Dendritic cell treated with granulocyte-macrophage colony-stimulating factor and Interleukin-4, amounts not matched to agents 40 ng/mL and 50 ng/mL, for 4 days (primary cell): ENCODE measurements around the gene MRPL43.

Source experiments
- H3K27ac Mint-ChIP-seq: one replicate; pipeline ENCODE4 v1.8.0; 2022; ENCODE audit warnings: mild to moderate bottlenecking, mixed read lengths
- H3K27me3 Mint-ChIP-seq: one replicate; pipeline ENCODE4 v1.8.0; 2022; ENCODE audit warnings: mild to moderate bottlenecking, mixed read lengths
- H3K36me3 Mint-ChIP-seq: one replicate; pipeline ENCODE4 v1.8.0; 2022; ENCODE audit warnings: low read depth, mixed read lengths
- H3K4me1 Mint-ChIP-seq: one replicate; pipeline ENCODE4 v1.8.0; 2022; ENCODE audit warnings: low read depth, mixed read lengths
- H3K4me3 Mint-ChIP-seq: one replicate; pipeline ENCODE4 v1.8.0; 2022; ENCODE audit warnings: mild to moderate bottlenecking, moderate library complexity, mixed read lengths
- H3K9me3 Mint-ChIP-seq: one replicate; pipeline ENCODE4 v1.8.0; 2022; ENCODE audit warnings: mixed read lengths
- intact Hi-C: fragments of 100-400 bp; cut with micrococcal nuclease; formaldehyde crosslinking; loops from one replicate; pipeline ENCODE4 v1.15.0; 2022

MRPL43 gene

DNA sequence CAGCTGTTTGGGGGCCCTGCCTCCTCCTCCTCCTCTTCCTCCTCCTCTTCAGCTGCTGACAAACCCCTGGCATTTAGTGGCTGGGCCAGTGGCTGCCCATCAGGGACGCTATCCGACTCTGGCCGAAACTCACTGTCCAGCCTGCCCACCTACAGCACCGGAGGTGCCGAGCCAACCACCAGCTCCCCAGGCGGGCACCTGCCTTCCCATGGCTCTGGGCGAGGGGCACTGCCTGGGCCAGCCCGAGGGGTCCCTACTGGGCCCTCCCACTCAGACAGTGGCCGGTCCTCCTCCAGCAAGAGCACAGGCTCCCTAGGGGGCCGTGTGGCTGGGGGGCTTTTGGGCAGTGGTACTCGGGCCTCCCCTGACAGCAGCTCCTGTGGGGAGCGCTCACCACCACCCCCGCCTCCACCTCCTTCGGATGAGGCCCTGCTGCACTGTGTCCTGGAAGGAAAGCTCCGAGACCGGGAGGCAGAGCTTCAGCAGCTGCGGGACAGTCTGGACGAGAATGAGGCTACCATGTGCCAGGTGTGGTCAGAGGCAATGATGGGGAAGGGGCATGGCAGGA is 16.4 kb upstream of the MRPL43 start:
- H3K4me3 Mint-ChIP-seq = no peak overlapping the region

DNA sequence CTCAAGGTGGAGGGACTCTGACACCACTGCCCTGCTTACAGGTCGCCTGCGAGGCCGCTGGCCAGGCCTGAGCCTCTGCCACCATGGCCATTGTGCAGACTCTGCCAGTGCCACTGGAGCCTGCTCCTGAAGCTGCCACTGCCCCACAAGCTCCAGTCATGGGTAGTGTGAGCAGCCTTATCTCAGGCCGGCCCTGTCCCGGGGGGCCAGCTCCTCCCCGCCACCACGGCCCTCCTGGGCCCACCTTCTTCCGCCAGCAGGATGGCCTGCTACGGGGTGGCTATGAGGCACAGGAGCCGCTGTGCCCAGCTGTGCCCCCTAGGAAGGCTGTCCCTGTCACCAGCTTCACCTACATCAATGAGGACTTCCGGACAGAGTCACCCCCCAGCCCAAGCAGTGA is 15.2 kb upstream of the MRPL43 start:
- peaks cover 66% of the 10 kb centered on the region for H3K36me3 Mint-ChIP-seq
- intact Hi-C loops = no loop called here

More for the DNA sequence above, 16.4 kb upstream of the MRPL43 start:
- Mint-ChIP-seq H3K4me1 (peaks cover 28% of the 10 kb centered on the region), H3K36me3 (peaks cover 61% of the 10 kb centered on the region), H3K27me3 (peaks cover 7% of the 10 kb centered on the region), H3K27ac (no peak overlapping the region), H3K9me3 (no peaks in the 10 kb centered on the region)
- intact Hi-C loops = no loop called here

DNA sequence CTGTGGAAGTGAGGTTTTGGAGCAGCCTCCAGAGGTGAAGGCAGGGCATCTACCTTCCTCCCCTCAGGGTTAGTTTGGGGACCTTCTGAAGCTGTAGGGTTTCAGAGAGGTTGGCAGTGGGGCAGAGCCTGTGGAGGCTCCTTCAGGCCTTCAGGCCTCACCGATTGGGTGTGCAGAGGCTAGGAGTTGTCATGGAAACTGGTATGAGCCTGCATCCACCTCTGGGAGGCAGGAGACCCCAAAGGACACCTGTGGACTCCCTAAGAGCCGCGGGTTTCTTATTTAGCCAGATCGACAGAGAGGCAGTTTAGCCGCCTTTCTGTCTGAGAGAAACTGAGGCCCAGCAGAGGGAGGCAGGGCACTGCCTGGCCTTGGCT is 14.3 kb upstream of the MRPL43 start:
- Mint-ChIP-seq H3K27ac (peak overlapping the region; percentile 71), H3K4me1 (peaks cover 41% of the 10 kb centered on the region), H3K27me3 (peaks cover 7% of the 10 kb centered on the region), H3K4me3 (no peak overlapping the region), H3K9me3 (no peaks in the 10 kb centered on the region), H3K36me3 (peaks cover 64% of the 10 kb centered on the region)
- intact Hi-C loops = no loop called here

More for the DNA sequence above, 15.2 kb upstream of the MRPL43 start:
- Mint-ChIP-seq H3K4me1 (peaks cover 39% of the 10 kb centered on the region), H3K27ac (no peak overlapping the region), H3K27me3 (peaks cover 7% of the 10 kb centered on the region), H3K4me3 (no peak overlapping the region), H3K9me3 (no peaks in the 10 kb centered on the region)

DNA sequence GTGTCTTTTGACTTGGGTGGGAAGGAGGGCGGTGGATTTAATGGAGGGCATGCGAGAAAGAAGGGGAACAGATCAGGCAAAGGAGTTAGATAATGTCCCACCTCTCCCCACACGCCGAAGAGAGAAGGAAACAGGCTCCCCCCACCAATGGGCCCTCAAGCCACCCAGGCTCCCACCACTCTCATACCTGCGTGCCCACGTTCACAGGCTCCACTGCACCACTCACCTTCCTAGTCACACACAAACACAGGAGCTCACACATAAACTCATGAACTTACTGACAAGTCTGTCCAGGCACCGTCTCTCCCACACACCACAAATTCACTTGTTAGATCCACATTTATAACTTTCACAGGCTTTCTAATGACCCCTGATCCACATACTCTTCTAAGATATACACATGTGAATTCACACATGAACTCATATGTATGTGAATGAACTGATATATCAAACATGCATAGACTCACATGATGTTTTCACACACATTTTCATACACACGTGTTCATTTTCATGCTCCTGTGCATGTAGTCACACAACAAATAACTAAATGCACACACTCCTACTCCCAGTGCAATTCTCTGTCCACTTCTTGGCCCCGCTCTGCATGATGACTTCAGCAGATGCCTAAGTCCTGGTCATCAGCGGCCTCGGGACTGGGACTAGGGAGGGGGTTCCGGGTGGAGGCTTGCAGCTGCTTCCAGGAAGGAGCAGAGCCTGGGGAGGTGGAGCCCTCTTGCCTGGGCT is 13.8 kb upstream of the MRPL43 start:
- Mint-ChIP-seq H3K36me3 (peaks cover 58% of the 10 kb centered on the region), H3K27me3 (peaks cover 7% of the 10 kb centered on the region)
- intact Hi-C loops = no loop called here

DNA sequence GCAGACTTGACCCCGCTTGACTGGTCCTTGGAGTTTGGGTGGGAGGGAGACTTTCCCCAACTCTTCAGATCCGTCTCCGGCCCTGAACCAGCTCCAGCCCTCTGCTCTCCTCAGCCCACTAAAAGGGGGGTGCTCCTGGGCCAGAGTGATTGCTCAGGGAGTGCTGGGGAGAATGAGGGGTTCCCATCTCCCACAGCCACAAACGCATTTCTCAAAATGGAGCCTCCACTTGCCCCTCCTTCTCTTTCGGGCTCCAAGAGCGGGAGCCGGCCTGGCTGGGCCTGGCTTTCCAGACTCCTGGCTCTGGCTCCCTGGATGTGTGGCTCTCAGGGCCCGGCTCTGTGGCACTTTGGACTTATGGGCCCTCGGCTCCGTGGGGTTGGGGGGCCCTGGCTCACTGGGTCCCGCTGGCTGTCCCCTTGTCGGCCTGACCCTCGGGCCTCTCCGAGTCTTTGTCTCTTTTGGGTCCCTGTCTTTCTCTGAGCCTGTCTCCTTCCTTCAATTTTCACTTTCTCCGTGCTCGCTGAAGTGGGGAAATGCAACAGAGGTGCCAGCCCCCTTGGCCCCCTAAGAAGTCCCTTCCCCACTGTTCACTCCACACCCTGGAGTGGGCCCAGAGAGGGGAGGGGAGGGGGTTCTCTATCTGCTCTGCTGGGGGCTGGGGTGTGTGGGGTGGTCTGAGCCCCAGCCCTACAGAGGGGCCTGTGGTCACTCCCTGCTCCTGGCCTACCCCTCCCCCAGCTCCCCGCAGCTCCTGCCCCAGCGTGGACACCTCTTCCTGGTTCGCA is 13.0 kb upstream of the MRPL43 start:
- intact Hi-C loops = no loop called here
- Mint-ChIP-seq H3K36me3 (peaks cover 51% of the 10 kb centered on the region), H3K9me3 (no peaks in the 10 kb centered on the region), H3K27me3 (peaks cover 7% of the 10 kb centered on the region), H3K4me1 (peaks cover 47% of the 10 kb centered on the region), H3K4me3 (peak overlapping the region; percentile 88), H3K27ac (peak overlapping the region; percentile 71)

More for the DNA sequence above, 13.8 kb upstream of the MRPL43 start:
- Mint-ChIP-seq H3K27ac (peak overlapping the region; percentile 71), H3K4me3 (peak overlapping the region; percentile 88), H3K9me3 (no peaks in the 10 kb centered on the region), H3K4me1 (peaks cover 47% of the 10 kb centered on the region)

DNA sequence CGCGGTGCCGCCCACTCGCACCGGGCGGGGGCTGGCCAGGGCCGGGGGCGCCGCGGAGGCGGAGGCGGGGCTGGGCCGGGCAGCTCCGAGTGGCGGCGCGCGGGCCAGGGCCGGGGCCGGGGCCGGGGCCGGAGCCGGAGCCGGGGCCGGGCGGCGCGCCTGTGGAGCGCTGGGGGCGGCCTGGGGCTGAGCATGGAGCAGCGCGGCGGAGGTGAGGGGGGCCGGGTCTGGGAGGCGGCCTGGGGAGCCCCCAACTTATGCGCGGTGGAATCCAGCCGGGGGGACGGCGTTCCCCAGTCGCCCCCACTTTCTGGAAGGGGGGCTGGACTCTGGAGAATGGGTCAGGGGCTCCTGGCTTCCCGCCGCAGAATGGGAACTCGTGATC is 12.4 kb upstream of the MRPL43 start, which contains the start of gene LZTS2:
TSS of gene LZTS2 (plus strand) at position 67 of the 385 bp plus-strand sequence. CDS start 2,731 bp downstream, outside the sequence.
- no peaks in the 10 kb centered on the region for H3K9me3 Mint-ChIP-seq
- intact Hi-C loops = loop anchor here (1.0 to 5.0 kb wide), 2 partner anchors 15 to 33 kb away; partner anchors contain the start of genes PDZD7 and SFXN3

DNA sequence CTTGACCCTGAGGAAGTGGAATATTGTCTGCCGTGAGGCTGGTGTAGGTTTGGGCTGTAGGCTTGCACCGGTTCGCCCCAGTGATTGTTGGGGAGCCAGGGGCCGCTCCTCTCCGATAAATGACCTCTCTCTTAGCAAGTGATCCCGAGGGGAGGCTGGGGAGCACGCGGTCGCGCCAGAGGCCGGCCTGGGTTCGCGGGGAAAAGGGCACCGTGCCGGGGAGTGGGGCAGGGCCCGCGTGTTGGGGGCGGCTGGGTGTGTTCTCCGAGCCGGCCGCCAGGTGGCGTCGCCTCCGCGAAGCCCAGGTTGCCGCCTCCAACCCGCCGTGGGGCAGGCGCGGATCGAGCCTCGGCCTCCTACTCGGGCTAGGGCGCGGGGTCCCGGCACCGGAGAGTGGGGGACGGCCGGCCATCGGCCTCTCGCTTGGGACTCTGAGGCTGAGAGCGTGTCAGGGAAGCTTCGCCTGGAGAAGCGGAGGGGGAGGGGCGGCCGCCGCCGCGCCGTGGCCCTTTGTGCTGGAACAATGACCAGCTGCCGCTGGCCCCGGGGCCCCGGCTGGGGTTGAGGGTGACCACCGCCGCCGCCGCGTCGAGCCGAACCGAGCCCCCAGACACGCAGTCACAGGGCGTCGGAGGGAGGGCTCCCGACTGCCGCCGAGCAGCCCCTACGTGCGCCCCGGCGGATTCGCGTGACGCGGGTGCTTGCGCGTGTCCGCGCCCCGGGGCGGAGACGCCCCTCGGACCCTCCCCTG is 11.9 kb upstream of the MRPL43 start:
- H3K4me3 Mint-ChIP-seq = peak overlapping the region; percentile 91
- peaks cover 47% of the 10 kb centered on the region for H3K4me1 Mint-ChIP-seq
- peaks cover 44% of the 10 kb centered on the region for H3K36me3 Mint-ChIP-seq
- no peaks in the 10 kb centered on the region for H3K9me3 Mint-ChIP-seq
- intact Hi-C loops = loop anchor here (1.0 to 5.0 kb wide), 2 partner anchors 15 to 33 kb away; partner anchors contain the start of genes PDZD7 and SFXN3
- H3K27me3 Mint-ChIP-seq = peaks cover 7% of the 10 kb centered on the region
- H3K27ac Mint-ChIP-seq = peak overlapping the region; percentile 71

More for the DNA sequence above, 12.4 kb upstream of the MRPL43 start, which contains the start of gene LZTS2:
- Mint-ChIP-seq H3K27me3 (peaks cover 7% of the 10 kb centered on the region), H3K27ac (peak within 1 kb of the TSS; percentile 71), H3K36me3 (peaks cover 45% of the 10 kb centered on the region), H3K4me3 (peak within 1 kb of the TSS; percentile 91), H3K4me1 (peaks cover 47% of the 10 kb centered on the region)

DNA sequence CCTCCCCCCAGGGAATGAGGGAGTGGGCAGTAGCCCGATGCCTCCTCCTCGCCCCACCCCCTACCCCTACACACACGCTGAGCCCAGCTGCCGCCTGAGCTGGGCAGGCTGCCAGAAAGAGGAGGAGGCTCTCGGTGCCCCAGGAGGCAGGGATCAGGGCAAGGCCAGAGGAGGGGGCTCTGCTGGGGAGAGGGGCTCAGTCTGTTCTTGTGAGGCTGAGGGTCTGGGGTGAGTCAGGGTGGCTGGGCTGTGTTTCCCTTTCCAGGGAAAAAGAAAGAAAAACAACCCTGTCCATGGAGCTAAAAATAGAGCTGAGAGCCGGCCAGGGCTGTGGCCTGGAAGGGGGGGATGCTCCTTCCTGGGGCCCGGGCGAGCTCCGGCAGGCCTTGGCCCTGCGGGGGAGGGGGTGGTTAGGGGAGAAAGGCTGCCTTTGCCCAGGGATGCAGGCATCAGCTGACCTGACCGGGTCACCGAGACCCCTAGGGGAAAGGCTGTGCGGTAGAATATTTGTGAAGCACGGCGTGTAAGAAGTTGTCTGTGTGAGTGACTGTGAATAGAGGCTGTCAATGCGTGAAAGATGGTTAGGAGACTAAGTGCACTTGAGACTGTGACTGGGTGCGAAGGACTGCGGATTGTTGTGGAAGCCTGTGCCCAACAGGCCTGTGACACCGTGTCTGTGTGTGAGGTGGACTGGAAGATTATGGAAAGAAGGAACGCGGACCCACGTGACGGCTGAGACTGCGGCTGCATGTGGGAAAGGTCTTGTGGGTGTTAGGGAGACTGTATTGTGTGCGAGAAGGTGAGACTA is 11.1 kb upstream of the MRPL43 start:
- intact Hi-C loops = loop anchor here (5.0 kb wide), 1 partner anchor 34 kb away; the partner anchor contains the start of genes PDZD7 and SFXN3
- Mint-ChIP-seq H3K9me3 (no peaks in the 10 kb centered on the region), H3K36me3 (peaks cover 42% of the 10 kb centered on the region), H3K4me3 (peak overlapping the region; percentile 91), H3K4me1 (peaks cover 47% of the 10 kb centered on the region), H3K27ac (peak overlapping the region; percentile 71), H3K27me3 (peaks cover 7% of the 10 kb centered on the region)

DNA sequence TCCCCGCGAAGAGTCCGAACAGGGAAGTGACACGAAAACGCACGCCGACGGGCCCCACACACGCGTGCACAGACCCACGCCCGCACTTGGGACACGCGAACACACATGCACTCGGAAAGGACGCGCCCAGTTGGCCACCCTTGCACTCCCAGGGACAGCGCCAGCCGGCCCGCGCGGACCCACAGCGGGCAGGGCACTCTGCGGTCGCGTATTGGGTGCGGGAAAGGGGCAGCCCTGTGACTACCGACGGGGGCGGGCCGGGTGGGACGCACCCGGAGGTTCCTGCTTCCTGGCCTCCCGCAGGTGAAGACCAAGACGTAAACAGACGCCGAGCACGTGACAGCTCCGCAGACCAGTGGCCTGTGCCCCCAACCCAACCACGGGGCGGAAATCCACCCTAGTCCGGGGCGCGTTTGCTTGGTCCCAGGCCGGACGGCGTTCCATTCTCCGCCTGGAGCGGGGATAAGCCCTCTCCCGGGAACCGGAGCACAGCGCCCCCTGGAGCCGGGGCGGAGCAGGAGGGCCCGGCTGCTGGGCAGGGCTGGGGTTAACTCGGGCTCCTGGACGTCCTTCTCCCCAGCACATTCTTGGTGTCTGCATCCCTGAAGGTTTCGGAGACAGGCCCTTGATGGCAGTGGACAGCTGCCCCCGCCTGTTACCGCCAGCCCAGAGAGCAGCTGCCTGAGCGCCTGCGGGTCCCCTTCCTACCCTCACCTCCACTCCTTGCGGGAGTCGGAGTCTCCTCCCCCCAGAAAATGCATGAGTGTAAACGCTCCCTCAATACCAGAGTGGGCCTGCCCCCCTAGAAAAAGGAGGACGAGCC is 10.3 kb upstream of the MRPL43 start:
- Mint-ChIP-seq H3K27ac (peak overlapping the region; percentile 71), H3K4me3 (peak overlapping the region; percentile 91), H3K36me3 (peaks cover 42% of the 10 kb centered on the region)

DNA sequence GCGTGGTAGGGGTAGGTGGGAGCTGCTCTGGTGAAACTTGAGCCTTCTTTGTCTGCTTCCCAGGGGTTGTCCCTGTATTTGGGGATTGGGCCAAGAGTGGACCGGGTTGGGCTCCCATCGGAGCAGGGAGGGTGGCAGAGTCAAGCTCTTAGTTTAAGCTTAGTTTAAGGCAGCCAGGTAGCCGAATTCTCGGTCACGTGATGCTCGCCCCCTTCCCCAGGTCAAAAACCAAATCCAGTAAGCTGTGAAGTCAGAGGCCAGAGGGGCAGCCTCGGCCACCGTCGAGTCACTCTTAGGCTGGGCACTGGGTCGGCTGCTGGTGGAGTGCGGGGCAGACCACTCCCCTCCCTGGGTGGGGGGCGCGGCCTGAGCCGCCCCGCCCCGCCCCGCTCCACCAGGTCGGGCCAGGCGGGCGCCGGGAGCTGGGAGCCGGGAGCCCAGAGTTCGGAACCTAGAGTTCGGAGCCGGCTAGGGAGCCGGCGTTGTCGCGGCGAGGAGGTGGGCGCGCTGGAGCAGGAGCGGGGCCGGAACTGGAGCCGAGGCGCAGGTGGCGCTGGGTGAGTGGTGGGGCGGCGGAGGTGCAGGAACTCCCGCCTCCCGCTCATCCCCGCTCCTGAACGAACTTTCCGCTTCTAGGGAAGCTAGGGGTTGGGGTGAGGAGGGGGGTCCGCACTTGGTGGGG is 9.5 kb upstream of the MRPL43 start:
- Mint-ChIP-seq H3K4me3 (peak overlapping the region; percentile 91), H3K27ac (peak overlapping the region; percentile 71), H3K4me1 (peaks cover 43% of the 10 kb centered on the region), H3K27me3 (peaks cover 7% of the 10 kb centered on the region), H3K9me3 (no peaks in the 10 kb centered on the region), H3K36me3 (peaks cover 43% of the 10 kb centered on the region)
- intact Hi-C loops = loop anchor here (5.0 kb wide), 1 partner anchor 35 kb away; the partner anchor contains the start of genes PDZD7 and SFXN3

More for the DNA sequence above, 10.3 kb upstream of the MRPL43 start:
- Mint-ChIP-seq H3K27me3 (peaks cover 7% of the 10 kb centered on the region), H3K9me3 (no peaks in the 10 kb centered on the region), H3K4me1 (peaks cover 47% of the 10 kb centered on the region)
- intact Hi-C loops = loop anchor here (5.0 kb wide), 1 partner anchor 35 kb away; the partner anchor contains the start of genes PDZD7 and SFXN3

DNA sequence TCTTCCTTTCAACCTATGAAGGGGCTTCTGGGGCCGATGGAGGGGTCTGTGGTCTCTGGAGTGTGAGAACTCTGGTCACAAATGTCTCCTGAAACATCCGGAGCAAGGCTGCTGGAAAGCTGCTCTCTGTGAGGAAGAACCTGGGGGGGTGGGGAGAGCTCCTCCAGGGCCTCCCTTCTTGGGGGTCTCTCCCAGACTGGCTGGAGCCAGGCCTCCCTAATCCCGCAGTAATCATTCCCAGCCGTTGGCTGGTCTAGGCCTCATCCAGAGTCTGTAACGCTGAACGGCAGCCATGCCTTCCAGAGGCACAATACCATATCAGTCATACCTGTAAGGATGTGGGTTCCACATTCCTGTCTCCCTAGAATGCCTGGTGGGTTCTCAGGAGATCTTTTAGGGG is 7.9 kb upstream of the MRPL43 start:
- Mint-ChIP-seq H3K27me3 (no peaks in the 10 kb centered on the region), H3K27ac (no peak overlapping the region), H3K4me1 (peaks cover 27% of the 10 kb centered on the region), H3K36me3 (peaks cover 45% of the 10 kb centered on the region), H3K4me3 (no peak overlapping the region), H3K9me3 (no peaks in the 10 kb centered on the region)
- intact Hi-C loops = loop anchor here (5.0 kb wide), 1 partner anchor 37 kb away; the partner anchor contains the start of genes PDZD7 and SFXN3
